ENCODE results near the gene PLD3.
"Not testable (repeated sequence)": the region's sequence is repeated elsewhere in the genome, so short reads cannot be mapped to it uniquely, and the experiment has no call there.

PLD3 gene

GRCh38 chr19:40392123-40392522 is 43.6 kb downstream of the PLD3 start:
- DNase-seq = no peak

GRCh38 chr19:40392894-40393517 is 44.5 kb downstream of the PLD3 start:
- DNase-seq = no peak

DNA sequence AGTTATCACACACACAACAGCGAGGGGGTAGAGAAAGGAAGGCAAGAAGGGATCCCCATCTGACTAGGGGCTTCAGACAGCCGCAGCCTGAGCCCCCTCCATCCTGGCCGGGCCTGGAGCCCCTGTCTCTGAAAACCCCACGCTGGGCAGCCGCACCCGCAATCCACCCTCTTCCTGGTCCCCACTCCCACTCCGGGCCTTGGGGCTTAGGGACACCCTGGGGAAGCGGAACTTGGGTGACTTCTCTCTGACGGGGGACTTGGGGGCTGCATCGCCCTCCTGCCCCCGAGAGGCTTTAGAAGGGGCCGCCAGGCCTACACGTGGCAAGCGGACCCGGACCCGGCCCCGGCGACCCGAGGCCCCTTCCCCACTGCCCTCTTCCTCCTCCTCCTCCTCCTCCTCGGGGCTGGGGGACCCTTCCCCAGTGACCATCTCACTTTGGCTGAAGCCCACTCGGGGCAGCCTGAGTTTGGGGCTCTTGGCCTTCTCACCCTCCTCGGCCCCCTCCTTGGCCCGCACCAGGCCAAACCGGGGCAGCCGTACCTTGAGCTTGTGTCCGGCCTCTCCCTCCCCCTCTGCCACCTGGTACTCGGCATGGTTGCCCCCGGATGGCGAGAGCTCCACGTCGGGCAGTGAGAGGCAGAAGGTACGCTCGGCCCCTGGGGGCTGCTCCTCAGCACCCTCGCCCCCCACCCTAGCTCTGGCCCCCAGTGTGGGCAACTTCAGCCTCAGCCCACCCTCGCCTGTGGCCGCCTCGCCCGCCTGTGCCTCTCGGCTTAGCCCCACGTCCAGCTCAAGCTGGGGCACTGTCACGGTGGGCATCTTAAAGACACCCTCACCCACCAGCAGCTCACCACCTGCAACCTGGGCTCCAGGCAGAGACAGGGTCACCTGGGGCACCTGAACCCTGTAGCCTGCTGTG is 45.7 kb downstream of the PLD3 start:
- DNase-seq = no peak

DNA sequence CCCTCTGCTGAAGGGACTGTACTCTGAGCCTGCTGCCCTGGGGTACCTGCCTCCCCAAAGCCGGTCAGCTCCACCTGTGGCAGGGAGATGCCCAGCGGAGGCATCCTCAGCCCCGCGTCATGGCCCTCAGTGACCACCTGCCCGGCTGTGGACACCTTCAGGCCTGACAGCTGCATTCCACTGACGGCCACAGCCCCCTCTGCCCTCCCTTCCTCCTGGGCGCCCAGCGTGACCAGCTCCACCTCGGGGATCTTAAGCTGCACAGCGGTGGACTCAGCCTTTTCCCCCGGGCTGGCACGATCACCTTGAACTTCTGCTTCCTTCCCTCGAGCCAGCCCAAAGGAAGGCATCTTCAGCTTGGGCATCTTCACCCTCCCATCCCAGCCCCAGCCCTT is 46.3 kb downstream of the PLD3 start:
- DNase-seq = no peak

DNA sequence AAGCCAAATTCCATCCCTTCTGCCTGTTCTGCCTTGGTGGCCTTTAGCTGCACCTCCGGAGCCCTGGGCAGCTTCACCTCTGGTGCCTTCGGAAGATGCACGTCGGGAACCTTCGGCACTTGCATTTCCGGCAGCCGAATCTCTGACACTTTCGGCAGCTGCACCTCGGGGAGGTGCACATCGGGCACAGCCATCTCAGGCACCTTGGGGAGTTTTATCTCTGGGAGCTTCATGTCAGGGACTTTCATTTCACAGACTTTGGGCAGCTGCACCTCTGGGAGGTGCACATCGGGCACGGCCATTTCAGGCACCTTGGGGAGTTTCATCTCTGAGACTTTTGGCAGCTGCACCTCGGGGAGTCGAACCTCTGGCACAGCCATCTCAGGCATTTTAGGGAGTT is 47.5 kb downstream of the PLD3 start:
- DNase-seq = no peak

DNA sequence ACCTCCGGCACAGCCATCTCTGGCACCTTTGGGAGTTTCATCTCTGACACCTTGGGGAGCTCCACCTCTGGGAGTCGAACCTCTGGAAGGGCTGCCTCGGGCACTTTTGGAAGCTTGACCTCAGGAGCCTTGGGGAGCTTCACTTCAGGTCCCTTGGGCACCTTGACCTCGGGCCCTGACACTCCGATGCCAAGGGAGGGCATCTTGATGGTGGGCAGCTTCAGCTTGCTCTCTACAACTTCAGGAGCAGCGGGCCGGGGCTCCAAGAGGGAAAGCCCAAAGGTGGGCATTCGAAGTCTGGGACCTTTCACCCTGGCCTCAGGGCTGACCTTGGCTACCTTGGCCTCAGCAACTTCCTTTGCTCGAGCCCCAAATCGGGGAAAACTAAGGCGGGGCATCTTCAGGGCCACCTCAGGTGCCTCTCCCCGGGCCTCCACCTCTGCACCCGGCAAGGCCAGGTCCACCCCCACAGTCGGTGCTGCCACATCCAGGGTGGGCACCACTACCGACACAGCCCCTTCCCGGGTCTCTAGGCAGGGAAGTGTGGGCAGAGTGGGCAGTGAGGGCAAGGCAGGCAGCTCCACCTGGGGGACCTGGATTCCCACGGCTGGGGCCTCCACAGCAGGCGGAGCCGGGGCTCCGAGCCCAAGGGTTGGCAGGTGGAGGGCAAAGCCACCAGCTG is 48.5 kb downstream of the PLD3 start:
- DNase-seq = no peak

- no peak for DNase-seq
These were observed 49.0 kb downstream of the PLD3 start for GRCh38 chr19:40397568-40397906.

GRCh38 chr19:40398417-40399131 is 50.1 kb downstream of the PLD3 start:
- DNase-seq = peak; percentile 80

GRCh38 chr19:40400559-40400958 is 52.1 kb downstream of the PLD3 start:
- DNase-seq = no peak

DNA sequence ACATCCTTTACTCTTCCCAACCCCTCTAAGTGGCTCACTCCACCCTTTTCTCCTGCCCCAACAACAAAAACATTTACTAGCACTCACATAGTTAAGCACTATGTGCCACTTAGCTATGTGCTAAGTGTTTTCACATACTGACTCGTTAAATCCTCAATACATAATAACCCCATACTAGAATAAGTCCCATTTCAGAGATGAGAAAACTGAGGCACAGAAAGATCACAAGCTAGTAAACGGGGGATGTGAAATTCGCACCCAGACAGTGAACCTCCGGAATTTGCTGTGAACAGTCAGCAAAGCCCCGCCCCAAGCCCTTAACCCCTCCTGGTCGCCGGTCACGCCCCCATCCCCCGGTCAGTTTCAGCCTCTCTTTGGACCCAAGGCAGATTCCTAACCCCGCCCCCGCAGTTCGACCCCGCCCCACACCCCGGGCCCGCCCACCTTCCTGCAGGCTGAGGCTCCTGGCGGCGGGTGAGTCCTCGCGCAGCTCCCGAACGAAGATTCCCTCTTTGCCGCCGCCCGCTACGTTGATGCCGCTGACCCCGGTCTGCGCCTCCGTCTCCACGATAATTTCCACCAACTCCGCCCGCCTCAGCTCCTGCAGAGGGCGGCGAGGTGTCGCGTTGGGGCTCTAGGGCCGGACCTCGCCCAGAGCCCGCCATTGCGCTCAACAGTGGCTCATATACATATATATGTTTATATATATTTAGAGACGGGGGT is 54.9 kb downstream of the PLD3 start:
- peak; percentile 86 for DNase-seq

- DNase-seq = no peak
These were observed 59.5 kb downstream of the PLD3 start for GRCh38 chr19:40407714-40408597.

GRCh38 chr19:40408598-40408925 is 60.1 kb downstream of the PLD3 start:
- DNase-seq = not testable (repeated sequence)

DNA sequence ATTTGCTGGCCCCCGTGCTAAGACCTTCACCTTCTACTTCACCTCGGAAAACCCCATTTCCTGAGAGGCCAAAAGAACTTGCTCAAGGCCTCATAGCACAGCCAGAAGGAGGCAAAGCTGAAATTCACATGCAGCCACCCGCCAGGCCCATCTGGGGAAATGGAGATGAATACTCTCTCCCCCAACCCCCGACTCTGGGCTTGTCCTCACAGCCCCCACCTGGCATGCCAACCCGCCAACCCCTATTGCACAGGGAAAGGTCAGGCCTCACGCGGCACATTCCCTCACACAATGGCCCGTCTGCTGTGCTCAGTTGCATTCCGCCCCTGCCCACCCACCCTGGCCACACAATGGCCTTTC is 61.5 kb downstream of the PLD3 start:
- no peak for DNase-seq

DNA sequence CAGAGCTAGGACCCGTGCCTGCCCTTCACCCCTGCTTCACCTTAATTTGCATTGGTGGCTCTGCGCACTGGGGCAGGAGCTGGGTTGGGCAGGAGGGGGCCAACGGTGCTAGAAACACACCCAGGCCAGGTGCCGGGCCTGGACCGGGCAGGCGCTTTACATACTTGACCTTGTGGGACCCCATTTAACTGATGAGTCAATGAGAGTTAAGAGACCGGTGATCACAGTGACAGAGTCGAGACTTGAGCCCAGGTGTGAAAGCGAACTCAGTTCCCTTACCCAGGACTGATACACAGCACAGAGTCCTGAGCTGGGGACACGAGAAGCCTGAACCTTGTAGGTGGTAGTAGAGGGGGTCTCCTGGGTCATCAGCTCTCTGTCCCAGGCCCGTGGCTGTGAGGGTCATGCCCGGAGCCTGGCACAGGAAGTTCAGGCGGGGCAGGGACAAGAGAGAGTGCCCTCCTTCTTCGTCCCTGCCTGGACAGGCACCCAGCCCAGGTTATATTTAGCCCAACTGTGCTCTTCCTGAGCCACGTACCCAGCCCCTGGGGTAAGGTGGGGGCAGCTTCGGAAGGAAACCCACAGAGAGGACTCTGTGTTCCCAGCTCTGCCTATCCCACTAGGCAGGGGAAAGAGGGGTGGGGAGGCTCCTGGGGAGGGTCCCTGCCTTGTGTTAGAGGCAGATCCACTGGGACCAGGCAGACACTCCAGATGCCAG is 62.8 kb downstream of the PLD3 start:
- DNase-seq = no peak

DNA sequence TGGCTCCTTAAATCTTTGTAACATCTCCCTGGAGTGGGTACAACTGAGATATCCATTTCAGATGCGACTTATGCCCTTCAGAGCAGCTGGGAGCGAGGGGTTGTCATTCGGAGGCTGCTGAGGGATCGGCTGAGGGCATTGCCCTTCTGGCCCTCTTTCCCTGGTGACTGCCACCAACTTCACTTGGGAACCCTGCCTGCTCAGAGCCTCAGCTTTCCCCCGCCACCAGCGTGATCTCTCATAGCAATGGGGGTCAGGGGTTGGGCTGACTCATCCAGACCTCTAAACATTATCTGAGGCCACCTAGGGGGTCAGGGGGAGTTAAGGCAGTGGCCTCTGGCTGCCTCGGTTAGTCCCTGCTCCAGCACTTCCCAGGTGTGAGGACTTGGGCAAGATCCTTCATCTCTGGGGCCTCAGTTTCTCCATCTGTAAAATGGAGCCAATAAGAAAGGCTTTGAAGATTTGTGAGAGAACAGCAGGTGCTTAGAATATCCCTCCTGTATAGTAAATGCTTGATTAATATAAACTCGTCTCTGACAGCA is 63.5 kb downstream of the PLD3 start:
- no peak for DNase-seq

GRCh38 chr19:40412866-40413265 is 64.4 kb downstream of the PLD3 start:
- no peak for DNase-seq

DNA sequence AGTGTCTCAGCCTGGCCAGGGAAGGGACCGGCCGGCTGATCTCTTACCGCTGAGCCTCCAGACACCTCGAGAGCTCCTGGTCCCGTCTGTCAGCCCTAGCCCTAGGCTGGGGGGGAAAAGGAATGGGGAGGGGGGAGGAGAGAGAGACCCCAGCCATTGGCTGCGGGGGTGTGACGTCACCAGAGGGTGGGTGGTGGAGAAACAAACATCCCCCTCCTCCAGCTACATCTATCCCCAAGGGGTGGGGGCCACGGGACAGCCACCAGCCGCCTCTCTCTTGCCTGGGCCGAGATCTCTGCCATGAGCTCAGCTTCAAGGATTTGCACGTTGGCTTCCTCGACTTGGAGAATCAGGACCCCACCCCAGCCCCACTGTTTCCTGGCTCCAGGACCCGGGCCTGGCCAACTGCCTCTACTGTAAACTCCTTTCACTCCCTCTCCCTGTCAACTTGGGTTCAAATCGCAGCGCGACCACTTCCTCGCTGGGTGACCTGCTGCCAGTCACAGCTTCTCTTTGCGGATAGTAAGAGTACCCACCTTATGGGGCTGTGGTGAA is 64.9 kb downstream of the PLD3 start, which contains the start of gene PRX:
PRX (minus strand) TSS at position 88 of the 555 bp plus-strand sequence. CDS start 5,446 bp downstream, outside the sequence.
- no peak for DNase-seq

- no peak for DNase-seq
These were observed 66.3 kb downstream of the PLD3 start for GRCh38 chr19:40414542-40415535.

GRCh38 chr19:40415768-40416167 is 67.3 kb downstream of the PLD3 start:
- no peak for DNase-seq

All from CD4-positive, alpha-beta T cell treated with Interleukin-12 subunit alpha and Interleukin-12 subunit beta, for 1 hour (primary cell).